NCI-H1105 treated with DMSO at 0.1 percent for 48 hours (cell line): ENCODE measurements around the gene TACR1.
A peak's percentile ranks its signal among the peaks of the same experiment; 100 is the strongest.
"Not testable (repeated sequence)": the region's sequence is repeated elsewhere in the genome, so short reads cannot be mapped to it uniquely, and the experiment has no call there.

Experiments used
- DNase-seq: peaks from one replicate; lab custom pipeline; 2025; lab: John Stamatoyannopoulos, UW

Gene TACR1, protein sequence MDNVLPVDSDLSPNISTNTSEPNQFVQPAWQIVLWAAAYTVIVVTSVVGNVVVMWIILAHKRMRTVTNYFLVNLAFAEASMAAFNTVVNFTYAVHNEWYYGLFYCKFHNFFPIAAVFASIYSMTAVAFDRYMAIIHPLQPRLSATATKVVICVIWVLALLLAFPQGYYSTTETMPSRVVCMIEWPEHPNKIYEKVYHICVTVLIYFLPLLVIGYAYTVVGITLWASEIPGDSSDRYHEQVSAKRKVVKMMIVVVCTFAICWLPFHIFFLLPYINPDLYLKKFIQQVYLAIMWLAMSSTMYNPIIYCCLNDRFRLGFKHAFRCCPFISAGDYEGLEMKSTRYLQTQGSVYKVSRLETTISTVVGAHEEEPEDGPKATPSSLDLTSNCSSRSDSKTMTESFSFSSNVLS

DNA sequence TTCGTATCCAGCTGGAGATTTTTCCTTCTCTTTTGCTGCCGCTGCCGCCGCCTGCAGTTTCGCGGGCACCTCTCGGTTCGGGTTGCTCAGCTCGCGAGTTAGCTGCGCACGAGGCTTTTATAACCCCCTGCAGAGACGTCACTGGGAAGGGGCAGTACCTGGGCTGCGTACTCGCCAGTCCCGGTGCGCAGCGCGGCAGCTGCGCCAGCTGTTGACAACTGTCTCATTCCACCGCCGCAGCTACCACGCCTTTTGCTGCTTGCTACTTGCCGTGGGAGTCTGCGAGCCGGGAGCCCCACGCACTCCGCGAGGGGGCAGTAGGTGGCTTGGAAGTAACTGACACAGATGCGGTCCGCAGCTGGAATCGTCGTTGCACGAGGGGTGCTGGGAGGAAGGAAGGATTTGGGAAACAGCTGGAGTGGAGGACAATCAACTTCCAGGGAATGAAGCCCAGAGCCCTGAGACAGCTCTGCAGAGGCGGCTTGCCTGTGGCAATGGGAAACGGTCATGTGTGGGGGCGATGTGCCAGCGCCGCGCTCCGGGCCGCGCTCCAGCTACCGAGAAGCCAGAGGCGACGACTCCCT is at the start of gene TACR1:
TACR1 (minus strand) TSS at position 93 of the 584 bp plus-strand sequence. CDS start 586 bp downstream, outside the sequence.
- peak; percentile 57 for DNase-seq

DNA sequence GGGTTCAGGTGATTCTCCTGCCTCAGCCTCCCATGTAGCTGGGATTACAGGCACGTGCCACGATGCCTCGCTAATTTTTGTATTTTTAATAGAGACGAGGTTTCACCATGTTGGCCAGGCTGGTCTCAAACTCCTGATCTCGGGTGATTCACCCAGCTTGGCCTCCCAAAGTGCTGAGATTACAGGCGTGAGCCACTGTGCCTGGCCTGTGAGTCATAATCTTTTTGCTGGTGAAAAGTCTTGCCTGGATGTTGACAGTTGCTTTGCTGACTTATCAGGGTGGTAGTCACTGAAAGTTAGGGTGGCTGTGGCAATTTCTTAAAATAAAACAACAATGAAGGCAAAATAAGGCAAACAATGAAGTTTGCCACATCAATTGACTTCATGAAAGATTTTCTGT is 49.3 kb upstream of the TACR1 start:
- DNase-seq = not testable (repeated sequence)

DNA sequence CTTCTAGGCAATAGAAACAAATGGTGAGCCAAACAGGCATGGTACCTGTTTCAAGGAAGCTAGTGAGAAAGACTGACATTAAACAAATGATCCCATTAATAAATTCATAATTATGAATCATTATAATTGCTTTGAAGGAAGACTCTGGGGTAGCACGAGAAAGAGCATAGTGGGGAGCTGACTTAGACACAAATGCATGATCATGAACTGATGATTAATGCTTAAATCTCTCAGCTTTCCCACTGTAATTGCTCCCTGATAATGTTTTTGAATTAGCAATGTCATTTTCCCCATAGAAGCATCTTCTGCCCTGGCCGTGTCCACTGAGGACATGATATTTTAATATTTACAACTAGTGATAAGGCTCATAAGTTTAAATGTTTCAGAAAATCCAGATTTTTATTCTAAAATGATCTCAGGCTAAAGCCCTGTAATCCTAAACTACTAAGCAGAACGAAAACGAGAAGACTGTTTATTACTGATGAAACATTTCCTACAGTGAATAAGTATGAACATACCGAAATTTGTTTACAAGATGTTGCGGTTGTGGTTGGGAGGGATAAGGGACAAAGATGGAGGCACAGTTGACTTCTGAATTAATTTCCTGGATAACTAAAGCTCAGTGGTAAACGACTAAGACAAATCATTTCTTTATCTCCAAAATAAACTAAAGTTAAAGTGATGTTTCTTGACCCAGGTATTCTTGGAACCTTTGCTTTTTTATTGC is 47.3 kb upstream of the TACR1 start:
- no peak for DNase-seq

DNA sequence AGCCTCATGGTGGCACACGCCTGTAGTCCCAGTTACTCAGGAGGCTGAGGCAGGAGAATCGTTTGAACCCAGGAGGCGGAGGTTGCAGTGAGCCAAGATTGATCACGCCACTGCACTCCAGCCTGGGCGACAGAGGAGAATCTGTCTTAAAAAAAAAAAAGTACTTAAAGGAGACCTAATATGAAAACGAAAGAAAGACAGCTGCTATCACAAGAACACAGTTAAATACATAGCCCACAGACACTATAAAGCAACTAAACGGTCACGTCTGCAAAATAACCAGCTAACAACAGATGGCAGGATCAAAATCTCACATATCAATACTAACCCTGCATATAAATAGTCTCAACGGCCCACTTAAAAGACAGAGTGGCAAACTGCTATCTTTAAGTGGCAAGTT is 43.9 kb upstream of the TACR1 start:
- no peak for DNase-seq

DNA sequence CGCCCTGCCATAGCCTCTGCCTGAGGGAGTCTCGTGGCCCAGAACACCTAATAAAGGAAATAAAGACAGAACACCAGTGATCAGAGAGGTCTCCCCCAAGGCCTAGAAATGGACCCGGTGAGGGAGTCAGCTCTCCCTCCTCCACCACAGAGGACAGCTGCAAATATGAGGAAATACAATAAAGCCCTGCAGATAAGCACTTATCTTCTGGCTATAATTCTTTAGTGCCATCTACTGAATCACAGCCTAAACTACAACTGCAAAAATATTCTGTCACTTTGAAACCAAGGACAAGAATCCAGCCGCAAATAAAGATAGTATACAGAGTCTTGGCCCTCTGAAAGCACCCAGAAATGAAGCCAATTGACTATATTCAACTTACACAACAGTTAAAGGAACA is 42.4 kb upstream of the TACR1 start:
- peak; percentile 5 for DNase-seq

DNA sequence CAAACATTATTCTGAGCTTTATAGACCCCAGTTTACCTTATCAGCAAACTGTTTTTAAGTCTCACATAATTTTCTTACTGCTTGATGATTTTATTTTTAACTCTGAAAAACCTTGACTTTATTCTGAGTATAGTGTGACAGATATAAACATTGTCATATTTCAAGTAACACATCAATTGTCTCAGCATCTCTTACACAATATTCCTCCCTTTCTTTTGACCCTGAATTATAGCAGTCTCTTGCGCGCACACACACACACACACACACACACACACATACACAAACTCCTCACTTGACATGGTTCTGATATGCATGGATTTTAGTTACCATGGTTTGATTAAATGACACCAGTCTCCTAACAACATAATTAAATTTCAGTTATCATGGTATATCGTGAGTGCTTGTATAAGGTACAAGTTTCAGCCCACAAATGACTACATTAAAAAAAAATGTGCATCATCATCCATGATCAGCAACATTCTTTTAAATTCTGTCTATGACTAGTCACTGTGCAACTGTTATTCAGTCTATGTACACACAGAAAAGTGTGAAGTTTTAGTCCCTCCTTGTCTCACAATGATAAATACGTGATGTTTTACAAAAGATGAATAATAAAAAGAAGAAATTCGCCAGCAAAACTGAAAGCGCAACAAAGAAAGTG is 39.5 kb upstream of the TACR1 start:
- no peak for DNase-seq

DNA sequence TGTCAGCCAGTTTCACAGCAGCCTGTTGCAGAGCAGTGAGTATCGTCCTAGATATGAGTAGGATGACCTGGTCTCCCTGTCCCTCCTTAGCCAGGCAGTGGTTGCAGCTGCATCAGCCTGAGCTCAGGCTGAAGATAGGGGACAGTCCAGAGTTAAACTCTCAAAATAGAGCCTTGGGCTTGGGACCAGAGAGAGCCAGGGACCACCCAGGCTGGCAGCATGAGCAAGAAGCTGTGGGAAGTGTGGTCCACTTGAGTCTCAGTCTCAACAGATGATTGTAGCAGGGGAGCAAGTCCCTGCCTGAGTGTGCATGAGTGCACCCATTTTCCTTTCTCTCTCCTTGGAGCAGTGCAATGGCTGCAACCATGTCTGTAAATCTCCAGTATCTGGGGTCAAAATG is 38.0 kb upstream of the TACR1 start:
- no peak for DNase-seq

DNA sequence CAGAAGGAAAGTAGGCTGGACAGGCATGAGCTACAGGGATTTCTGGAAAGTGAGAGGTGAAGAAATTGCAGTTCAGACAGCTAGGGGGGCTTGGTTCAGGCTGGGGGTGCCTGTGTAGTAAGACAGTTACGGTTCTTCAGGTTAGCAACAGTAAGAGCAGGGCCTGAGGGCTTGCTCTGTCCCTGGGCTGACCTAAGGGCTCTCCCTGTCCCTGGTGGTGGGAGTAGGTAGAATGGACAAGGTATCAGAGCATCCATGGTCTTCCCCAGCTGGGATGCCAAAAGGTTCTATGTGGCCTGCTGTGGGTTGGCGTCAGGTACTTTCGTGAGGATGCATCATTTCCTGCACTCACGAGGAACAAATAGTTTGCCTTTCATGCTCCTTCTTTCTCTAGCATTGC is 34.6 kb upstream of the TACR1 start:
- no peak for DNase-seq

DNA sequence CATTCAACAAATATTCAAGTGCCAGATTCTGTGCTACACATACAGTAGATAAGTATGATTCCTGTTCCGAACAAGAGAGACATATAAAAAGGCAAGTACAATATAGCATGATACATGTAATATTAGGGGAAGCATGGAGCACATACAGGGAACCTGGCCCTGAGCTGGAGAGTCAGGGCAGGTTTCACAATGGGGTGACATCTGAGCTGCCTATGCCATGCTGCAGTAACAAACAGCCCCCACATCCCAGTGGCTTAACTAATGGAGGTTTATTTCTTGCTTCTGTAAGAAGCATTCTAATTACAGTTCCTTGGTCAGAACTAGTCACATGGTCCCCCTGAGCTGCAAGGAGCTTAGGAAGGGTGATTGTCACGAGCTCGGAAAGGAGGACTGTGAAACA is 27.3 kb upstream of the TACR1 start:
- no peak for DNase-seq

DNA sequence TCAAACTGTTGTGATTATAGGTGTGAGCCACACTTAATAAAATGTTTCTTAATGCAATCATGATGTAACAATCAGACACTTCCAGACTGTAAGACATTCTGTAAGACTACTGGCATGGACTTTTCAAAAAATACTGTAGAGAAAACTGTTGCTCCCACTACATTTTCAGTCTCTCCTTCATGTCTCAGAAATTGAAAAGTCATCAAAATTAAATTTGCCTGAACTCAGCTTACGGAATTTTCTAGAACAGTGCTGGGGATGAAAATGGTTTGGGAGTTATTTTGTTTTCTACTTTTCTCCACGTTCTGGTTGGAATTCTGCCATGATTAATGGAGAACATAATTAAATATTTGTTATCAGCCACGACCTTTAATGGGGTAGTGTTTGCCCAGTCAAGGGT is 26.8 kb upstream of the TACR1 start:
- DNase-seq = no peak

DNA sequence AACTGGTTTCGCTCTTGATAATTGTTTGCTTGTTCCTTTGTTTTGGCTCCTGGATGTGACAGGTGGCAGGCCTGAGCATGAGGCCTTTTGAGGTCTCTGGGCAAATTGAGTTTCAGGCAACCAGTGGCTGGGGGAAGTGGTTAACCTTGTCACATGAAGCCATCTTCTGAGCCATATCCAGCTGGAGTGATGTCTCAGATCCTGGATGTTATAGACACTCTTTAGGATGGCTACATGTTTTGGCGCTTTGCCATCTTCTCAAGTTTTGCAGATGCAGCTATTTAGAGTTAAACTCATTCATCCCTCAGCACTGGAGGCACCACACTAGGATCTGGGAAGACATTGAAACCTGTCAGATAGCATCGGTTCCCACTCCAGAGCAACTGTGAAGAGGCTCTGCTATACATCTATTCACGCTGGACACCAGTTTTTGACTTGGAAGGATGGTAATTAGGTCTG is 25.3 kb upstream of the TACR1 start:
- DNase-seq = peak; percentile 62

DNA sequence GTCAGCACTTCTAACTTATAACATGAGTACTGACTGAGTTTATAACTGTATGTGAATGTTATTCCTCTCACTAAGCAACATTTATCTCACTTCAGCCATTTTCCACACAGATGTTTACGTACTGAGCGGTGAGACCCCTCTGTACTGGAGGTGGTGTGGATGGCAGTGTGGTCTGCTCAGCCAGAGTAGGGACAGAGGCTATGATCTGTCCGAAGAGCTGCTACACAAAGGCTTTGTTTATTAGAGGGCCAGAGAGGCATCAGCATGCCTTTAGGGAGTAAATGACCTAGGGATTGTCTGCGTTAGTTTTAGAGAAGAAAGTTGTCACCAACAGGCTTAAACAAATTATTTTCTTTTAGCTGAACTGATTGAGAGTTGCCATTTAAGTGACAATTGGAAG is 23.2 kb upstream of the TACR1 start:
- DNase-seq = no peak

DNA sequence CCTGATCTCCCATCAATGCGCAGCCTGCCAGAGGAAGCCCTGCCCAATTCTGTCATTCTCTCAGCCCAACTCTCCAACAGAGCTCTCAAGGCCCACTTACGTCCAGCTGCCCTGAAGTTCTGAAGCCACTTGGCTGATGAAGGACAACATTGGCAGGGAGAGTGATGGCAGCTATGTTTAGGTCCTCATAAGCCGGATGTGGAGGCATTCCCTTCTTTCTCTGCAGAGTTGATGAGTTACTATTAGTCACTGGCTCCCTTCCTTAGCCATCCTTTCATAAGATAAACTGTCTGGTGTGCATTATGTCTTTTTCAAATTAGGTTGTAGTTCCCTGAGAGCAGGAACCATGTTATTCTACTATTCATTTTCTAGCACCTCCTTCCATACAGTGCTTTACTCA is 22.5 kb upstream of the TACR1 start:
- DNase-seq = no peak

DNA sequence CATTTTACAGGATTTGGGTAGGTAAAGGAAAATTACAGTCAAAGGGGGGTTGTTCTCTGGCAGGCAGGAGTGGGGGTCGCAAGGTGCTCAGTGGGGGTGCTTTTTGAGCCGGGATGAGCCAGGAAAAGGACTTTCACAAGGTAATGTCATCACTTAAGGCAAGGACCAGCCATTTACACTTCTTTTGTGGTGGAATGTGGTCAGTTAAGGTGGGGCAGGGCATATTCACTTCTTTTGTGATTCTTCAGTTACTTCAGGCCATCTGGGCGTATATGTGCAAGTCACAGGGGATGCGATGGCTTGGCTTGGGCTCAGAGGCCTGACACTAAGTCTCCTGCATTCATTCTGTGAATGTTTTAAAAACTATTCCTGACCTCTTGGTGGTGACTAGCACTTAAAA is 19.9 kb upstream of the TACR1 start:
- DNase-seq = not testable (repeated sequence)

DNA sequence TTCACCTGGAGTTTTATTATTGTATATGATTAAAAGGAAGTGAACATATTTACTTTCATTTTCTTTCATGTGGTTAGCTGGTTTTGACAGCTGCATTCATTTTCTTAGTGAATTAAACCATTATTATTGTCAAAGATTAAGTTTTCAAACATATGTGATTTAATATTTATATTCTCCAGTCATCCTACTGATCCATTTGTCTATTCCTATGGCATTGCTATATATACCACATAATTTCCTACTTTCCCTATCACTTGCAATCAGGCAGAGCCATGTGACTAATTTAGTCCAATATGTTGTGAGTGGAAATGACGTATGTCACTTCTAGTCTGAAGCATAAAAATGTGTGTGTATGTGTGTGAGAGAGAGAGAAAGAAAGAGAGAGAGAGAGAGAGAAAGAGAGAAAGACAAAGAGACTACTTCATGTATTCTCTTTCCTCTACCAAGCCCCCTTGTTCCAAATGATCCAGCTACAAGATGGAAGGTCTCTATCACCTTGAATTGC is 12.0 kb upstream of the TACR1 start:
- no peak for DNase-seq

DNA sequence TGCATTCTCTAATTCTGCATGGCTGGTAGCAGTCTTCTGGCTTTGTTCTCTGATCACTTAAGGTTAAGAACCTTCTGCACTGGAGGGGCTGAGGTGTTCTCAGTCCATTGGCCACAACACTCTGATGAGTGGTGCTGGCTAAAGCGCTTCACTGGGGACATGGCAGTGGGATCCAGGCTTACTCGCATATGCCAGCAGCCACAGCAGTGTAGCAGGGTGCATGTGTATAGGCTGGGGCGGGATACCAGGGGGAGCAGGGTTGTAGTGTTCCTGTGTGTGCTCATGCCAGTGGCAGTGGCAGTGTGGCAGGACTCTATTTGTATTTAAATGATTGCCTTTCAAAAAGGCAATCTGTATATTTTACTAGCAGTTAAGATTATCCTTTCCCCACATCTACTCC is 11.1 kb upstream of the TACR1 start:
- no peak for DNase-seq

DNA sequence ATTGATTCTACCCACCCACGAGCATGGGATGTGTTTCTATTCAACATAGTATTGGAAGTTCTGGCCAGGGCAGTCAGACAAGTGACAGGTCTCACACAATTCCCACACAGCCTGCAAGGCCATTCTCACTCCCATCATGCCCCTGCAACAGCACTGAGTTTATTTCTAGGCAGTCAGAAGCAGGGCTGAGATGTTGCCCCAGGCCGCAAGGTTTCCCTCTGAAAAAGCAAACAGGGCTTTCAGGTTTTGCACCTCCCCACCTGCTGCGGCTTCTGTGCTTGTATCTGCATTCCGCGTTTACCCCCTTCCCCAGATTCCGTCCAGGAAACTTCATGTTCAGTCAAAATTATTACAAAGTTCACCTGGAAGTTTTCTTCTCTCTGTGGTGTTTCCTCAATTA is 9.4 kb upstream of the TACR1 start:
- no peak for DNase-seq

DNA sequence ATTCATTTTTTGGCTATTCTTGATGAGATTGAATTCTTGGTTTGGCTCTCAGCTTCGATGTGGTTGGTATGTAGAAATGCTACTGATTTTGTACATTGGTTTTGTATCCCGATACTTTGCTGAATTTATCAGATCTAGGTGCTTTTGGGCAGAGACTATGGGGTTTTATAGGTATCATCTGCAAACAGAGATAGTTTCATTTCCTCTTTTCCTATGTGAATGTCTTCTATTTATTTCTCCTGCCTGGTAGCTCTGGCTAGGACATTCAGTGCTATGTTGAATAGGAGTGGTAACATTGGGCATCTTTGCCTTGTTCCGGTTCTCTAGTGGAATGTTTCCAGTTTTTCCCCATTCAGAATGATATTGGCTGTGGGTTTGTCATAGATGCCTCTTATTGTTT is 5.5 kb upstream of the TACR1 start:
- DNase-seq = no peak

DNA sequence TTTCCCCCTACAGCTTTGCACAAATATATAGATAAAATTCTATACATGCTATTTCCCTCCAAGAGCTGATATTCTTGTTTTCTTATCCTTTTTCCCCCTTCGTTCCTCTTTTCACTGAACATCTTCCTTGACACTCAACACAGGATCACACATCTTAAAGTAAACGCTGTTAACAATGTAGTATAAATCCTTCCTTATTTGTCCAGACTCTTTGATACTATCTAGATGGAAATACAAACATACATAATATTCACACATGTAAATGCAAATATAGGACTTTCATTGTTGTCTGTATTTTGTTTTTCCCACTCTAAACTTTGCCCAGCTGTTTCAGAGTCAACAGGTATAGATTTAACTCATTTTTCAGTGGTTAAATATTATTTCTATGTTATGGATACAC is 3.0 kb upstream of the TACR1 start:
- DNase-seq = no peak

DNA sequence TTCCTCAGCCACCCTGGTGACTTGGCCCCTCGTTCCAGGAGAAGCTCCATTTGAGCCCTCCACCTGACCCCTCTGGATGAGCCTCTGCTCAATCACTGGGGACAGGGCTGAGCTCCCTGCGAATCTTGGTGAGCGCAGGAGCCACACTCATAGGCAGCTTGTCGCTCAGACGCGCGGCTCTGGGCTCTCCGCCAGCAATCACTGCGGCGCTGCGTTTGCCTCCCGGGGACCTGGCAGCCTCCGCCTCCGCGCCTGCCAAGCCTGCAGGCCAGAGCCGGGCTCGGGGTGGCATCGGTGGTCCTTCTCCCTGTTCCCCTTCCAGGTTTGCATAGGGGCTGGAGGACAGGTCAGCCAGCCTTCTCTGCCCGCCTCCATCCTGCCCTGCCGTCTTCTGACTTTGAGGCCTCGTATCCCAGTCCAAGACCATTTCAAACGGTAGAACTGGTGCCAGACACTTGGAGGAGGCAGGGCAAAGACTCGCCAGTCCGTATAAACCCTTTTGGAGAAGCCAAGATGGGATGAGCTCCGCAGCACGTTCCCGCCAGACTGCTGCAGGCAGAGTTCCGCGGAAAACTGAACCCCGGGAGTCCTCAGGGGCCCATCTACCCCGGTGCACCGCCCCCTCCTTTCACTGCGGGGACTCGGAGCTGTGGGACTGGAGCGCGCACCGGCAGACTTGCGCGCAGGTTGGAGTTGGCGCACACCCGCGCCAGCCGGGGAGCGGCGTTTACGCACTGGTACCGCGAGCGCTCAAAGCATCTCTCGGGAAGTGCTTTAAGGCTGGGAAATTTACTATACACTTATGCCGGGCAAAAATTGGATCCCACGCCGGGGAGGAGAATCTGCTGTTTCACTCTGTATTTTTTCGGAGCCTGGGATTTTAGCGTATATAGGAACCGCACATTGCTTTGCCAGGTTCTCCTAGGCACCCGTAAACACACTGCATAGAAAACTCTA is 1.1 kb upstream of the TACR1 start:
- peak; percentile 85 for DNase-seq

DNA sequence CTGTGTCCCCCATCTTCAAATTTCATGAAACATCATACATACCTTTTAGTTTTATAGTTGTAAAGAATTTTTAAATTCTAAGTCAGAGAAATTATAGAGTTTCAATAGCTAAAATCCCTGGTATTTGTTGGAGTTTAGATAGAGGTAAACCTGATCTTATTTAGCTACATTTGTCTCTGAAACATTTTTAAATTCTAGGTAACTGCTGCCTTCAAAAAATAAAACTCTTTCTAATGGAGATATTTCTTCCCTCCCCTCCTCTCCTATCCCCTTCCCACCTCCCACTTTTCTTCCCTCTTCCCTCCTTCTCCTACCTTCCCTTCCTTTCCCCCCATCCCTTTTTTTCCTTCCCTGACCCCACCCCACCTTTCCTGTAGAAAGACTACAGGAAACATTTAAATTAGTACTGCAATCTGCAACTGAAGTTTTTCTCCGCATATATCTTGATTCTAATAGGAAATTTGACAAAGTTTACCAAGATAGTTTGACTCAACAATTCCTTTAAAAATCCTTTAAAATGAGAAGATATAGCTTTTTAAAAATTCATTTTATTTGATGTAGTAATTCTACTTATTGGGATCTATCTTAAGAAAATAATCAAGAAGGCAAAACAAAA is 4.1 kb downstream of the TACR1 start:
- DNase-seq = no peak
